Activated effector memory CD4-positive, alpha-beta T cell treated with anti-CD3 and anti-CD28 coated beads, Interleukin-2, amount 50 U/mL, for 16 hours (primary cell): ENCODE results near the gene ATL2.
"Not testable (repeated sequence)": the region's sequence is repeated elsewhere in the genome, so short reads cannot be mapped to it uniquely, and the experiment has no call there.

ENCODE experiments used
- DNase-seq: peaks from one replicate; pipeline ENCODE4 v3.0.0-alpha.2; 2020

The ATL2 gene

DNA sequence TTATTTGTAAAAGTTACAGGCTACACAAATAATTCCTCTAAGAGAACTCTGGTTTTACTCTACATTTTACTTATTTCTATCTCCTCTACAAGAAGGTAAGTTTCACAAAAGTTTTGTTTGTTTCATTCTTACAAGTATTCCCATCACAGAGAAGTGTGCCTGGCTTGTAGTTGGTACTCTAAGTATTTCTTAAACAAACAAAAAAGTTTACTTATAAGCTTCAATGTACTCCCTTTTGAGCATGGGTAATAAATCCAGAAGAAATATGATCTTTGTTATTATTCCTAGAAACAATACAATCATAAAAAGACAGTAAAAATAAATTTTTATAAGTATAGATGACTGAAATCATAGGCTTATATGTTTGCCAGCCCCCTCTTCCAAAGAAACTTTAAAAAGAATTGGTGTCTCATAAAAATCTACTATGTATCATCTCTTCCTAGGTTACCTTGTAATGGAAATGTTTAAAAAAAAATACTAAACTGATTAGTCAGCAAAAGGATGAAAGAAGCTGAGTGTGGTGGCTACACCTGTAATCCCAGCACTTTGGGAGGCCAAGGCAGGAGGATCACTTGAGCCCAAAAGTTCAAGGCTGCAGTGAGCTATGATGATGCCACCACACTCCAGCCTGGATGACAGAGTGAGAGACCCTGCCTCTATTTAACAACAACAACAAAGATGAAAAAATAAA, 54.7 kb downstream of the ATL2 start:
- no peak for DNase-seq

DNA sequence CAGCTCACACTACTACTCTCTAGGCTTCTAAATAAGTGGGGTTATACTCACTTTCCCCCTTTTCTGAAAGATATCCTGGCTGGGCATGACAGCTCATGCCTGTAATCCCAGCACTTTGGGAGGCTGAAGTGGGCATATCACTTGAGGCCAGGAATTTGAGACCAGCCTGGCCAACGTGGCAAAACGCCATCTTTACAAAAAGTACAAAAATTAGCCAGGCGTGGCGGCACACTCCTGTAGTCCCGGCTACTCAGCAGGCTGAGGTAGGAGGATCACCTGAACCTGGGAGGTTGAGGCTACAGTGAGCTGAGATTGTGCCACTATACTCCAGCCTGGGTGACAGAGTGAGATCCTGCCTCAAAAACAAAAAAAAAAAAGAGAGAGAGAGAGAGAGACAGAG, 57.8 kb downstream of the ATL2 start:
- DNase-seq: not testable (repeated sequence)

DNA sequence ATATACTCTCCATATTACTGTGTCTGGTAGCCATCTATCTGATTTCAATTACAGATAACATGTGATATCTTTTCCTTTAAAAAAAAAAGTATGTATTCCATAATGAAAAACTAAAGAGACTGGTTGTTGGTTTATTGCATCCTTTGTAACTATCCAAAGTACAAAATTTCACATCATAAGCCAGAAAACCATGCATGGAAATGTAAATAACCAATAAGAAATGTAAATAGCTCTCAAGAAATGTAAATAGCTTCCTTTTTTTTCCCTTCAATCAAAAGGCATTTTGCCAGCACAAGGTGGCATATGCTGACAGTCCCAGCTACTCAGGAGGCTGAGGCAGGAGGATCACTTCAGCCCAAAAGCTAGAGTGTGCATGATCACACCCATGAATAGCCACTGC, 59.3 kb downstream of the ATL2 start:
- DNase-seq: no peak

DNA sequence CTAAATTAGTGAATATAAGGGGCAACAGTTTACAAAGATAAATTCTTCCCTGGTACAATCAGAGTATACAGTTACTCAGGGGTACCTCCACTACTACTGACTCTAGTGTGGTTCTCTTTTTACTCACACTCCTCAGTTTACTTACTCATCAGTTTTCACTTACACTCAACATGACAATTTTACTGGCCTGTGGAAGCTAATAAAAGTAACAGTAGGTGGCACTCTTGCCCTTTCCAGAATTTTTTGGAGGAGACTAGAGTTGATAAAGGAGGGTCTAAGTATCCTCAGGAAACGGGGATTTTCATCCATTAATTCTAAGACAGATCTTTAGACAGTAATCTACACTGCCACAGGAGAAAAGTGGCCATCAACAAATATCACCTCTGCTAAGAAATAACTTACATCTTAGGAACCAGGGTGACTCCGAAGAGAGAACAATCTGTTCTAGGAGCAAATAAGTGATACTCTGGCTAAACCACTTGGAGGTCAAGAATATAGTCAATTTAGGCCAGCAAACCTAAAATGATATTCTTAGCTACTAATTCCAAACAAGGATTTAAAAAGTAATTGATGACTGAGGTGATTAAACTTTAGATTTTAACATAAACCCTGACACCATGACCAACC, 61.3 kb downstream of the ATL2 start:
- DNase-seq: no peak

DNA sequence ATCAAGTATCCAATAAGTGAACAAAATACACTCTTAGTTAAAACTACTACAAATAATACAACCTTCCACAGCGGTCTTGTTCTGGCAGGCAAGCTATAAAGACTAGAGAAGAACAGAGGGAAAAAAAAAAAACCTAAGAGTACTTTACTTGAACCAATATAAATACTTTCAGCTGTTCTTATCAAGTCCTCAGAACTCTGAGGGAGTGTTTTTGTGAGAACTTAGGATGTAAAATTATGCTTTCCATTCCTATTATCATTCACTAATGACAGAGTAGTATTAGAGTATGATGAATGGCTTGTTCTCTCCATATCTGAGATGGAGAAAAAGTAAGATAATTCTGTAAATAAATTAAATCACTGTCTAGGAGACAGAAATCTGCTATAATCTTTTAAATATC, 68.3 kb downstream of the ATL2 start:
- no peak for DNase-seq

DNA sequence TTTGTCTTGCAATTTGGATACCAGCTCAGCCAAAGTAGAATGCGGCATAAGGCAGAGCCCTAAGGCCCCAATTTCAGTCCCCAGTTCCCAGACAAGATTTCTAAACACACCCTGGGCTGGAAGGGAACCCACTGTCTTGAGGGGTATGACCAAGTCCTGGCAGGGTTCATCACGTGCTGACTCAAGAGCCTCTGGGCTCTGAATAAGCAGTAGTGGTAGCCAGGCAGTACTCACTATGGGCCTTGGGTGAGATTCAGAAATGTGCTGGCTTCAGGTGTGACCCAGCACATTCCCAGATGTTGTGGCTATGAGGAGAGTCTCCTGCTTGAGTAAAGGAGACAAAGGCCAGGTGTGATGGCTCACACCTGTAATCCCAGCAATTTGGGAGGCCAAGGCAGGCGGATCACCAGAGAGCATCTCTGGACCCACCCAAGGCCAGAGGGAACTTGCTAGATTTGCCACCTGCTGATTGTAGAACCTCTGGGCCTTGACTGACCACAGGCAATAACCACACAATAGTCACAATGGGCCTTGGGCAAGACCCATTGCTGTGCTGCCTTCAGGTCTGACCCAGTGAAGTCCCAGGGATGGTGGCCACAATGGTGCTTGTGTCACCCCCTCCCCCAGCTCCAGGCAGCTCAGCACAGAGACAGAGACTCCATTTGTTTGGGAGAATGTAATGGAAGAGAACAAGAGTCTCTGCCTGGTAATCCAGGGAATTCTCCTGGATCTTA, 74.9 kb downstream of the ATL2 start:
- DNase-seq: no peak

DNA sequence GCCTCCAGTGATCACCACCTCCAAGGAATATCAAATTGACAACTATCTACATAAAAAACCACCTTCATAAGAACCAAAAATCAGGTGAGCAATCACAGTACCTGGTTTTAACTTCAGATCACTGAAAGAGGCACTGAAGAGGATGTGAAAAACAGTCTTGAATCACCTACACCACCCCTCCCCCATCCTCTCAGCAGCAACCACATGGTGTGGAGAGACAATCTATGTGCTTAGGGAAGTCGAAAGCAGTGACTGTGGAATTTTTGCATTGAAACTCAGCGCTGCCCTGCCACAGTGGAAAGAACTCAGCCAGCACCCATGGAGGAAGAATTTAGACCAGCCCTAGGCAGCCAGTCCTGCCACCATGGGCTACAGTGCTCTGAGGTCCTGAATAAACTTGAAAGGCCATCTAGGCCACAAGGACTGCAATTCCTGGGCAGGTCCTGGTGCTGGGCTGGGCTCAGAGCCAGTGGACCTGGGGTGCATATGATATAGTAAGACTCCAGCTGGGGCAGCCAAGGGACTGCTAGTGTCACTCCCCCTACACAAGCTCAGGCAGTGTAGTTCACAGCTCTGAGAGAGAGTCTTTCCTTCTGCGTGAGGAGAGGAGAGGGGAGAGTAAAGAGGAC, 75.6 kb downstream of the ATL2 start:
- DNase-seq: no peak

DNA sequence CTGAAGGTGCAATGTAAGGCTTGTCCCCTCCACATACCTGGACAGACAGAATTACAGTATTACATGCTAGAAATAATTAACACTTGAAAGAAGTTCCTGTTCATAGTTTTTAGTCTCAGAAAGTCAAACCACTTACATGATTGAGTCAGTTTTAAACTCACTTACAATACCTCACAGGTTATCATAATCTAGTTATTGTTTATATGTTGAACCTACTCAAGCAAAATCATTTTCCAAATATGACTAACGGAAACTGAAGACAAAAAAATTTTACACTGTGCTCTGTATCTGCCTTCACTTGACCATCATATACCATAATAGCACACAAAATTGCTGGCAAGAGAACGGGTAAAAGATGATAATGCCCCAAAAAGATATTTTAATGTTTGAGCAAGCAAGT, 78.5 kb downstream of the ATL2 start:
- DNase-seq: no peak

DNA sequence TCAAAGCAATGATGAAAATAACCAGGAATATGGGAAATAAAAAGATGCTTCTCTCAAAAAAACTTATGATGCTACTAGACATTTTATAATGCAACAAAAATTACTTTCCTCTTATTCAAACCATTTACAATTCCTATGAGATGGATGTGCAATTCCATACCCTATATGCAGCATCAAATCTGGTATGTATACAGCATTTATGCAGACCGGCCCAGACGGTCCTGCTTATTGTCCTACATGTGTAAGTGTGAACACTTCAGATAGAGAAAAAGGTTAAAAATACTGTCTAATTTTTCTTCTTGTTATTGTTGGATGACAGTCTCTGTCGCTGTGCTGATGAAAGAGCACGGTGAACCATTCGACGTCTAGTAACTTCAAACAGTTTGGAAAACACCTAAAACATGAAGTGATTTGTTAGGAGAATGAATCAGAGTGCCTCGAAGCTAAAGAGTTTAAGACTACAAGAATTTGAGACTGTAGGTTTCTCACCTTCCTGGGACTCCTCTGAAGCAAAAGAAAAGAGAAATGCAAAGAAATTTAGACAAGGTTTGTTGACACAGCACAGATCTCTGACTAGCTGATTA, 80.8 kb downstream of the ATL2 start:
- DNase-seq: no peak

DNA sequence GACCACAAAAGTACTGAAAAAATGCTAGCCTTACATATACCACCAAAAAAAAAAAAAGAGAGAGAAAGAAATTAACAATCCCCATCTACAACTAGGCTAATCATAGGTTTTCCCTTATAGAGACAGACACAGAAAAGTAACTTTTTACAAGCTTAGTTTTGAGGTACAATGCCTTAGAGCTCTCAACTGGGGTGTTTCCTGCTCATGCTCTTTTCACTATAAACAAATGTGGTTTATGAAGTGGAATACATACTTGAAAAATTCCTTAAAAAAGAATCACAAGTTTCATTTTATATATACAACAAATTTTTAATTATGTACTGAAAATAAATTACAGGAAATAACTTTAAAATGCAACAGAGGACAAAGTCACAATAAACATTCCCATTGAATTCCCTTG, 82.5 kb downstream of the ATL2 start:
- no peak for DNase-seq

DNA sequence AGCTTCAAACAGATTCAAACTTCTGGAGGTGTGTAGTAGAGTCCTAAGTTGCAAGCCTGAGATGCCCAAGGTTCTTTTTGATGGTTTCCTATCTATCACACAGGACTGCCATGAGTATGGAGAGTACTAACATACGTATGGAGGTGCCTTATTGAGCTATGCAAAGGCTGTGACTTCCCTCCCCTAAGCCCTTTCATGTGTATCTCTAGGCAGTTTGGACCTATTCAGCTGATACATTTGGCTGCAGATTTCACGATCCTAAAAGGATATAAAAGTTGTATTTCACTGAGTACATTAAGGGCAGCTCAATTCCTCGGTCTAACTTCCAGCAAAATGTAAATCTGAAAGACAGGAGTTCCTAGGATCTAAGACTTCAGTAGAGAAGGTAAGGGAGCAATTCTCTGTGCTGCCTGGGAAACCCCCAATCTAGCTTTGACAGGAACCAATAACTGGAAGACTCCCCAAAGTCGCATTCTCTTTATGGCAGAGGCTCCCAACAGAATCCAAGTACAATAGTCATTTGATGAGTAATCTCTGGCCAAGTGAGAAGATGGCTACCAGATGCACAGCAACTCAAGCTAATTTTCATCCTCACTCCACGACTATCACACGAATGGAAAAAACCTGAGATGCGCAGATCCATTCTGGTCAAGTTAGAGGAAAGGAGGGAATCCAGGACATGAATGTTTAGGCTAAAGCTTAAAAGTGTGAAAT, 83.8 kb downstream of the ATL2 start:
- DNase-seq: no peak

DNA sequence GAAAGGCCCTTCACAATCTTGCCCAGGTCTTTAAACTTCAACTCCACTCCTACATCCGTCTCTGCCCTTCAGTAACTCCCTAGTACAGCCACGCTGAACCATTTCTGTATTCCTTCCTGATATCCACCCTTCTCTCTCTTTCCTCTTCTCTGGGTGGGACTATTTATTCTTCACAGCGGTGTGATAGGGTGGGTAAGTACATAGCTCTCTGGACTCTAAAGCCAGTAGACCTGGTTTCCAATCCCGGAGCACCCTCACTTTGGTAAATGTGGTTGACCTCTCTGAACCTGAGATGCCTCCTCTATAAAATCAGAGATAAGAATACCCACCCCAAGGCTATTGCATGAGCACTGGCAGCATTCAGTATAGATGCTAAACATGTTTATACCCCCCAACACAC, 86.7 kb downstream of the ATL2 start:
- no peak for DNase-seq

DNA sequence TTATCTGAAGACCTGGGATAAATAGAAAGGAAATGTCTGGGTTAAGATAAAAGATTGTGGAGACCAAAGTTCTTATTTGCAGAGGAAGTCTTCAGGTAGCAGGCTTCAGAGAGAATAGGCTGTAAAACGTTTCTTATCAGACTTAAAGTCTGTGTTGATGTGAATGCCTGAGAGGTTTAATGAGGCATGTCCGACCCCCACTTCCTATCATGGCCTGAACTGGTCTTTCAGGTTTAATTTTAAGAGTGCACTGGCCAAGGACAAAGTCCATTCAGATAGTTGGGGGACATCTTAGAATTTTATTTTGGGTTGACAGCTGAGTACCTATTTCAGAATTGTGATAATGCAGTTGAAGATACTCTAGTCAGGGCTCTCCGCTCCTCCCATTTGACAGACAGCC, 92.1 kb downstream of the ATL2 start:
- no peak for DNase-seq

DNA sequence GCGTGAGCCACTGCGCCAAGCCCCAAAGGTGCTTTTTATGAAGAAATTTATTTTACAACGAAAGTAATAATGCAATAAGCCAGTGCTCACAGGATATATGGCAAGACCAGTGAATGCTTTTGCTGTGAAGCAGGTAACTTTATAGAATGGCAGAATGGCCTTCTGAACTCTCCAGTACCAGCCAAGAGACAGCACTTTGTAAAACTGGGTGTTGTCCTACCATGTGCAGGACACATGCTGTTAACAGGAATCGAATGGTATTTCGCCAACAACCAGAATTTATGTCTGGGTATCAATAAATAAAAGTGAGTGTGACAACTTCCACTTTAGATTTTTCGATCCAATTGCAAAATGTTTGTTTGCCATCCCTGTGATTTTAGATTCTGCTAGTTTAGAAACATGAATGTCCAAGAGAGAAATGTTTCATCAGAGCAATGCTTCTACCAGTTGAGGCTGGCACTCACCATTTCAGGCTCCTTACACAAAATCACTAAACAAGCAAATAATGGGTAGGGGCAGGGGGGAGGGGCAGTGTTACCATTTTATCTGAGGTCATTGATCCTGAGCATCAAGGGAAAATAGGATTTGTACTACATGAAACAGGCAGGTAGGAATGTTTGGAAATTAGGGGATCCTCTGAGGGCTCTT, 95.9 kb downstream of the ATL2 start:
- DNase-seq: no peak

DNA sequence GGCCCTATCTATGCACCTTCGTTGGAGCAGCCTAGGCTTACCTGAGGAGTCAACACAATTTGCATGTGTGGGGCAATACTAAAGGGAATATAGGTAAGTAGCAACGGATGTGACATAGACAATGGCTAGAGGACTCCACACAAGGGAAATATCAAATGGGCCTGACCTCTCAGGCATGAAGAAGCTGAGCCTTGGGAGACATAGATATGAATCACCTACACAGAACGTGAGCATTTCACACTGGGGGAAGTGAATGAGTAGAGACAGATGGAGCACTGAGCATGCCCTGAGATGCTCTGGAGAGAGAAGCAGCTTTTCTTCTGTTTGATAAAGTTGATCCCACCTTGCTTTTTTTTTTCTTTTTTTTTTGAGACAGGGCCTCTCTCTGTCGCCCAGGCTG, 97.9 kb downstream of the ATL2 start:
- DNase-seq: no peak

DNA sequence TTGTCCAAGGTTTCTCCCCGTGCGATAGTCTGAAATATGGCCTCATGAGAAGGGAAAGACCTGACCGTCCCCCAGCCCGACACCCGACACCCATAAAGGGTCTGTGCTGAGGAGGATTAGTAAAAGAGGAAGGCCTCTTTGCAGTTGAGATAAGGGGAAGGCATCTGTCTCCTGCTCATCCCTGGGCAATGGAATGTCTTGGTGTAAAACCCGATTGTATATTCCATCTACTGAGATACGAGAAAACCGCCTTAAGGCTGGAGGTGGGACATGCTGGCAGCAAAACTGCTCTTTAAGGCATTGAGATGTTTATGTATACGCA, 99.0 kb downstream of the ATL2 start:
- DNase-seq: not testable (repeated sequence)

DNA sequence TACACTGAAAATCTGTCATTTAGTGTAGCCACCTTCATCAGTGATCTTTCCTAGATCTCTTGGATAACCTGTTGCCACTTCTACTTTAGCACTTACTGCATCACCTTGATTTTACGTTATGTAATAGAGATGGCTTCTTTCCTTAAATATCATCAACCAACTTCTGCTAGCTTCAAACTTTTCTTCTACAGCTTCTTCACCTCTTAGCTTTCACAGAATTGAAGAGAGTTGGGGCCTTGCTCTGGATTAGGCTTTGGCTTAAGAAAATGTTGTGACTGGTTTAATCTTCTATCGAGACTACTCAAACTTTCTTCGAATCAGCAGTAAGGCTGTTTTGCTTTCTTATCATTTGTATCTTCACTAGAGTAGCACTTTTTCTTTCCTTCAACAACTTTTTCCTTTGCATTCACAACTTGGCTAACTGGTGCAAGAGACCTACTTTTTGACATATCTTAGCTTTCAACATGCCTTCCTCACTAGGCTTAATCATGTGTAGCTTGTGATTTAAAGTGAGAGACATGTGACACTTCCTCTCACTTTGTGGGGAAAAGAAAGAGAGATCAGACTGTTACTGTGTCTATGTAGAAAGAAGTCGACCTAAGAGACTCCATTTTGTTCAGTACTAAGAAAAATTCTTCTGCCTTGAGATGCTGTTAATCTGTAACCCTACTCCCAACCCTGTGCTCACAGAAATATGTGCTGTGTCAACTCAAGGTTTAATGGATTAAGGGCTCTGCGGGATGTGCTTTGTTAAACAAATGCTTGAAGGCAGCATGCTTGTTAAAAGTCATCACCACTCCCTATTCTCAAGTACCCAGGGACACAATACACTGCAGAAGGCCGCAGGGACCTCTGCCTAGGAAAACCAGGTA, 99.6 kb downstream of the ATL2 start:
- no peak for DNase-seq

DNA sequence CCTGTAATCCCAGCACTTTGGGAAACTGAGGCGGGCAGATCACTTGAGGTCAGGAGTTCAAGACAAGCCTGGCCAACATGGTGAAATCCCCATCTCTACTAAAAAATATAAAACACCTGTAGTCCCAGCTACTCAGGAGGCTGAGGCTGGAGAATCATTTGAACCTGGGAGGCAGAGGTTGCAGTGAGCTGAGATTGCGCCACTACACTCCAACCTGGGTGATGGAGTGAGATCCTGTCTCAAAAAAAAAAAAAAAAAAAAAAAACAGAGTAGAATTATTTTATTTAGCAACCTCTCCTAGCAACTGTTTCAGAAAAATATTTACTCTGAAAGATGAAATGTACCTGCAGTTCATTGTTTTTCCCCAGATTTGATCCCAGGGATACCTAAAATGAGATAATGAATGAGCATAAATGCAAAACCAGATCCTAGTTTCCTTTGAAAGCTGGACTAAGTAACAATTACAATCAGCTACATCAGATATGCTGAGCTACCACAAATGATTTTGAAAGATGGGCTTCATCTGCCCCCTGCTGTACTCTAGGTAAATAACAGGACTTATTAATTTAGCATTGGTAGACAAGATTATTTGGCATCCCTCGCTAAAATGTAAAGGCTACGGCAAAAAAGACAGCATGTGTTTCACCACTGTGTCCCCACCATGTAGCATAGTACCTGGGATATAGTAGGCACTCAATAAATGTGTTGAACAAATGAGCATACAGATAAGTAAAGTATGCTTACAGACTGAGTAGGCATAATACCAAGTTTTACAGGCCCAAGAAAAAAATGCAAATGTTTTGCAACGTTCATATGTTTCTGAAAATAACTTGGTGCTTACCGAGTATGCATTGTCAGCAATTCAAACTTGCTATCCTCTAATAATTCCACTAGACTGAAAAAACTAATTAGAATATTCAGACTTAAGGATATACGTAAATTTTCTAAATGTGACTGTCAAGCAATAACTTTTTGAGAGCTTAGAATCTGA, 102.5 kb downstream of the ATL2 start:
- no peak for DNase-seq

DNA sequence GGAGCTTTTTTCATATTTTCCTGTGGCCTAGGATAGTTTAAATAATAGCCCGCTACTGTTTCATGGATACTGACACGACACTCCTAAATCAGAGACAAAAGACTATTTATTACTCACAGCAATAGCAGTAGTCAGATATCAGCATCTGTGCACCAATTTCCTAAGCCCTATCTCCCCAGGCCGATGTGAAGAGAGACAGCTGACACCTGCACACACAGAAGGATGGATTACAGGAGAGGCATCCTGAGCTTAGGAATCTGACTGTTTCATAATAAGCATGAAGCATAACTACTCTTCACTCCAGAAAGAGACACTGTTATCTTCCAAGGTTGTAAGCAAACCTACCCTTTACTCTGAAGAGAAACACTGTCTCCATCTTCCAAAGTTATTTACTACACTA, 105.4 kb downstream of the ATL2 start:
- DNase-seq: no peak

DNA sequence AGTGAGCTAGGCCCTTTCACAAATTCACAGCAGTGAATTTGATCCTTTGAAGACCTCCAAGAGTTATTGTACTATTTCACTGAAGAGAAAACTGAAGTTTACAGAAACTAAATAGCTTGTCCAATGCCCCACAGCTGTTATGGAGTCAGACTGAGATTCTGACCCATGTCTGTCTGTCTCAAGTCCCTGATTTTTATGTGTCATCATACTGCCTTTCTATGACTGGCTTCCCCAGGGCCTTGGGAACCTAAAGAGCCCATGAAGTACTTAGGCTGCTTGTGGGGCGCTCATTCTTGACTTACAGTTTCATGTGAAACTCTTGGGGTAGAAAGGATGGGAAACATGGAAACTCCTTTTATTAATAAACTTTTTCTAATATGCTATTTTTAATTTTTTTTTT, 107.7 kb downstream of the ATL2 start:
- DNase-seq: no peak
